Esophagus muscularis mucosa (tissue), 3 donors: ENCODE measurements around the gene RASSF10.

ENCODE experiments used
- POLR2AphosphoS5 ChIP-seq, 2 donors: sonication (generic); formaldehyde crosslinking; IDR thresholded peaks; one replicate each; pipeline ENCODE4 v1.6.1; 2017; ENCODE audit warnings: antibody characterized with exemption in 2 of 2
- TF ChIP-seq, protein P1 (sequence below), 3 experiments: fragments of 200-600 bp in 2 of 3; fragments of 450-650 bp in 1 of 3; sonication (generic) in 2 of 3; IDR thresholded peaks; one replicate each; pipeline ENCODE4 v1.5.1; 2017 to 2019; ENCODE audit warnings: antibody characterized with exemption in 3 of 3, mild to moderate bottlenecking in 2 of 3, moderate library complexity in 1 of 3

DNA sequence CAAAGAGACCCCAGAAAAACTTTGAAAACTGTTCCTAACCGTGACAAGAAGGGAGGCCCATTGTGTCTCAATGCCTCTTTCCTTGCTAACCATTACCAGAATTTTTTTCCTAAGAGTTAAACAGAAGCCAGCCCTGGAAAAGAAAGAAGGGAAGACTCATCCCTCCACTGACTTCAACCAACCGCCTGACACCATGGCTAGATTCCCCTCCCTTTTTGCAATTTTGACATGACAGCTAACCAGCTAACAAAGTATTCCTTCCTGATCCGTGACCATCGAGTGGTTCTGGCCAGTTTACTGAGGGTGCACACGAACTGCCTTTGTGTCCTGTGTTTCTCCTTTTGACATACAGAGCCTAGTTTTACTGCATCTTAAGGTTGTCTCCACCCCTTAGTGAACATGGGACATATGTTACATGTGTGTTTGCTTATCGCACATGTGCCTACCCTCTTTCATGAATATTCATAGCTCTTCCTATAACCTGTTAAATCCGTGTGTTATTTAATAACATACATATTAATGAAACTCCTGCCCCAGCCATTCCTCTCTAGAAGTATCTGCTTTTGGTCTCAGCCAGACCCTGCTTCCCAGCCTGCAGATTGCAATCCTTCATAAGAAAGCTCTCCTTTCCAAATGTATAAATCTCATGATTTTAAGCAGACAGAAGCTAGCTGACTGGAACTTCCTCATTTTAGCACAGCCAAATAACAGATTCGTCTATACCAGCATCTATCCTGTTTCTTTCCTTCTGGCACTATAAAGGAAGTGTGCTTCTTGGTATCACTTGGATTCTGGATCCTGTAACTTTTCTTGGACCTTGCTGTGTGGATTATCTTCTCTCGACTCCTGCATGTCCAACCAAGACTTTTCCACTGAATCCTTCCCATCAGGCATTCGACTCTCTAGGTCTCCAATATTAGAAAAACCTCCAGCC is 37.8 kb downstream of the RASSF10 start:
- TF ChIP-seq, protein P1, sequence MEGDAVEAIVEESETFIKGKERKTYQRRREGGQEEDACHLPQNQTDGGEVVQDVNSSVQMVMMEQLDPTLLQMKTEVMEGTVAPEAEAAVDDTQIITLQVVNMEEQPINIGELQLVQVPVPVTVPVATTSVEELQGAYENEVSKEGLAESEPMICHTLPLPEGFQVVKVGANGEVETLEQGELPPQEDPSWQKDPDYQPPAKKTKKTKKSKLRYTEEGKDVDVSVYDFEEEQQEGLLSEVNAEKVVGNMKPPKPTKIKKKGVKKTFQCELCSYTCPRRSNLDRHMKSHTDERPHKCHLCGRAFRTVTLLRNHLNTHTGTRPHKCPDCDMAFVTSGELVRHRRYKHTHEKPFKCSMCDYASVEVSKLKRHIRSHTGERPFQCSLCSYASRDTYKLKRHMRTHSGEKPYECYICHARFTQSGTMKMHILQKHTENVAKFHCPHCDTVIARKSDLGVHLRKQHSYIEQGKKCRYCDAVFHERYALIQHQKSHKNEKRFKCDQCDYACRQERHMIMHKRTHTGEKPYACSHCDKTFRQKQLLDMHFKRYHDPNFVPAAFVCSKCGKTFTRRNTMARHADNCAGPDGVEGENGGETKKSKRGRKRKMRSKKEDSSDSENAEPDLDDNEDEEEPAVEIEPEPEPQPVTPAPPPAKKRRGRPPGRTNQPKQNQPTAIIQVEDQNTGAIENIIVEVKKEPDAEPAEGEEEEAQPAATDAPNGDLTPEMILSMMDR (IDR thresholded peaks at IDR 0.05), result no peak
- TF ChIP-seq POLR2AphosphoS5 (IDR thresholded peaks at IDR 0.05), result no peak
